B cell (primary cell): ENCODE data around the gene RBM28. TPM values are rescaled to one million over a fixed set of nuclear protein-coding genes. Genes with fewer than 3 reads are reported as not detected.

Experiments used
- ATAC-seq: fragments of 200-7000 bp; cut with Tn5 transposase; one replicate; pipeline ENCODE4 v1.10.0; 2021; ENCODE audit warnings: low read depth, mild to moderate bottlenecking, moderate number of reproducible peaks, moderate library complexity
- CTCF ChIA-PET: fragments of 350-600 bp; sonication (Branson Sonifier 250); formaldehyde crosslinking; loops from one replicate; lab custom pipeline; 2021; ENCODE audit warnings: antibody characterized with exemption, inconsistent platforms; lab: Charles Lee
- POLR2A ChIA-PET: fragments of 350-600 bp; sonication (Branson Sonifier 250); formaldehyde crosslinking; loops from one replicate; lab custom pipeline; 2021; ENCODE audit warnings: antibody characterized with exemption; lab: Charles Lee
- DNase-seq: peaks from one replicate; pipeline ENCODE4 v3.0.0; 2013
- H2AFZ ChIP-seq: 2 replicates; pipeline ENCODE4 v1.6.1; 2012; ENCODE audit warnings: mild to moderate bottlenecking, low read depth, low read length; ENCODE audit not compliant: insufficient read depth, poor library complexity, severe bottlenecking
- H3K27ac ChIP-seq, 2 donors: 1 replicate in 1 of 2; 2 replicates in 1 of 2; pipeline ENCODE4 v1.5.1; 2012 to 2013; ENCODE audit warnings: low read length in 2 of 2, mild to moderate bottlenecking in 2 of 2, moderate library complexity in 1 of 2
- H3K27me3 ChIP-seq, 4 experiments: fragments of 200-600 bp in 1 of 4; sonication (generic) in 1 of 4; replicated peaks in 1 of 4; 1 replicate in 2 of 4; 2 replicates in 2 of 4; pipeline versions ENCODE4 v1.6.1 to v1.7.0; 2013 to 2016; ENCODE audit warnings: low read length in 3 of 4, mild to moderate bottlenecking in 2 of 4, mixed read lengths in 1 of 4, moderate library complexity in 1 of 4; ENCODE audit not compliant: insufficient read depth in 4 of 4, control insufficient read depth in 3 of 4; ENCODE audit errors: control extremely low read depth in 1 of 4
- H3K36me3 ChIP-seq, 2 experiments: replicated peaks in 1 of 2; 1 replicate in 1 of 2; 2 replicates in 1 of 2; pipeline versions ENCODE4 v1.6.1 to v1.7.1; 2013; ENCODE audit warnings: low read length in 1 of 2; ENCODE audit not compliant: insufficient read depth in 2 of 2, control insufficient read depth in 1 of 2; ENCODE audit errors: control extremely low read depth in 1 of 2, extremely low read depth in 1 of 2
- H3K4me1 ChIP-seq, 2 donors: fragments of 200-600 bp in 1 of 2; sonication (generic) in 1 of 2; 1 replicate in 1 of 2; 2 replicates in 1 of 2; pipeline versions ENCODE4 v1.5.1 to v1.6.1; 2013 to 2017; ENCODE audit warnings: low read length in 2 of 2; ENCODE audit not compliant: control insufficient read depth in 2 of 2, insufficient read depth in 2 of 2
- H3K4me2 ChIP-seq: replicated peaks from 2 replicates; pipeline ENCODE3; 2012; ENCODE audit warnings: mild to moderate bottlenecking, low read depth, low read length; ENCODE audit not compliant: poor library complexity, severe bottlenecking
- H3K4me3 ChIP-seq, 5 experiments: fragments of 200-600 bp in 1 of 5; sonication (generic) in 1 of 5; 1 replicate in 3 of 5; 2 replicates in 2 of 5; pipeline versions ENCODE4 v1.5.1 to v1.7.0; 2011 to 2016; ENCODE audit warnings: low read length in 4 of 5, mild to moderate bottlenecking in 4 of 5, low read depth in 2 of 5, control low read depth in 1 of 5, moderate library complexity in 1 of 5; ENCODE audit not compliant: insufficient read depth in 1 of 5; ENCODE audit errors: control extremely low read depth in 1 of 5, extremely low read depth in 1 of 5
- H3K79me2 ChIP-seq: fragments of 200-600 bp; sonication (generic); one replicate; pipeline ENCODE4 v1.6.0; 2016; ENCODE audit warnings: low read length; ENCODE audit not compliant: control insufficient read depth, insufficient read depth
- H3K9ac ChIP-seq: fragments of 200-600 bp; sonication (generic); 2 replicates; pipeline ENCODE4 v1.6.1; 2017; ENCODE audit warnings: mild to moderate bottlenecking, low read length, moderate library complexity
- H3K9me3 ChIP-seq, 3 donors: one replicate each; pipeline versions ENCODE4 v1.6.1 to v1.7.1; 2013; ENCODE audit warnings: low read length in 2 of 3; ENCODE audit not compliant: control insufficient read depth in 2 of 3, insufficient read depth in 1 of 3; ENCODE audit errors: control extremely low read depth in 1 of 3
- H4K20me1 ChIP-seq: 2 replicates; pipeline ENCODE4 v1.6.0; 2012; ENCODE audit warnings: mild to moderate bottlenecking, low read length; ENCODE audit not compliant: insufficient read depth, control insufficient read depth, poor library complexity, severe bottlenecking
- H3K27ac Mint-ChIP-seq: one replicate; pipeline ENCODE4 v1.8.0; 2021; ENCODE audit warnings: mixed read lengths
- H3K27me3 Mint-ChIP-seq: one replicate; pipeline ENCODE4 v1.8.0; 2021; ENCODE audit warnings: mixed read lengths
- H3K4me1 Mint-ChIP-seq: one replicate; pipeline ENCODE4 v1.8.0; 2021; ENCODE audit warnings: mixed read lengths
- H3K4me3 Mint-ChIP-seq: one replicate; pipeline ENCODE4 v1.8.0; 2021; ENCODE audit warnings: mixed read lengths
- H3K9me3 Mint-ChIP-seq: one replicate; pipeline ENCODE4 v1.8.0; 2022; ENCODE audit warnings: mixed read lengths; ENCODE audit not compliant: insufficient read depth
- CTCF ChIP-seq: fragments of 200-600 bp; IDR thresholded peaks from one replicate; pipeline ENCODE4 v1.8.0; 2022; ENCODE audit warnings: antibody characterized with exemption, mild to moderate bottlenecking
- EZH2 ChIP-seq: IDR thresholded peaks from 2 replicates; pipeline ENCODE4 v1.6.1; 2012; ENCODE audit warnings: borderline replicate concordance, low read depth, mild to moderate bottlenecking, moderate library complexity, low read length; ENCODE audit not compliant: insufficient read depth, poor library complexity, severe bottlenecking
- WGBS: methylation state at CpG from one replicate; pipeline ENCODE4 v1.1.5; 2013; ENCODE audit warnings: missing lambda C conversion rate; ENCODE audit not compliant: insufficient coverage; 5-methylcytosine and 5-hydroxymethylcytosine counted together
- intact Hi-C: fragments of 100-400 bp; cut with micrococcal nuclease; formaldehyde crosslinking; loops from one replicate; pipeline ENCODE4 v1.10.0; 2022
- polyA plus RNA-seq: library from polyadenylated mRNA; depleted of rRNA; stranded (reverse); fragments of >200 nt; gene quantifications from 2 replicates; pipeline ENCODE4 v1.2.3, GENCODE V29; 2012
- total RNA-seq, 2 donors: library from RNA; stranded (reverse); fragments of 120-200 nt in 1 of 2; gene quantifications; 1 replicate in 1 of 2; 2 replicates in 1 of 2; pipeline versions ENCODE4 v1.2.3 to v1.2.4, GENCODE V29; 2013 to 2022

The RBM28 gene
- total and polyA plus RNA-seq, 2 donors (not counting 1 experiment from before 2014, with no cell fraction given): 10.7 to 46.2 TPM

GRCh38 chr7:128378637-128379036, 34.9 kb upstream of the RBM28 start:
- H3K27me3 ChIP-seq: peaks cover 0 to 2% (median 0%) of the 10 kb centered on the region in 4 experiments
- no peak overlapping the region for H3K27ac Mint-ChIP-seq
- H3K4me3 ChIP-seq: no peak overlapping the region
- DNase-seq: no peak
- CTCF ChIA-PET: interaction anchor here (2.4 kb wide), 1 partner anchor 9 kb away, joined by 6 read pairs; no protein-coding TSS in a partner anchor
- TF ChIP-seq CTCF: no peak
- no peak for TF ChIP-seq EZH2
- no peak overlapping the region for H3K9ac ChIP-seq
- no peak overlapping the region for H3K4me3 Mint-ChIP-seq
- intact Hi-C loops: no loop called here
- no peaks in the 10 kb centered on the region for H3K4me1 ChIP-seq
- H4K20me1 ChIP-seq: no peaks in the 10 kb centered on the region
- no peak overlapping the region for H2AFZ ChIP-seq
- H3K9me3 ChIP-seq: no peaks in the 10 kb centered on the region
- H3K79me2 ChIP-seq: no peaks in the 10 kb centered on the region
- H3K9me3 Mint-ChIP-seq: no peaks in the 10 kb centered on the region
- no peak overlapping the region for H3K4me2 ChIP-seq
- no peak overlapping the region for H3K27ac ChIP-seq
- ATAC-seq: no peak
- POLR2A ChIA-PET: no interaction called here
- H3K27me3 Mint-ChIP-seq: peaks cover 13% of the 10 kb centered on the region
- WGBS: 30% methylated on average over 1 of the region's 2 CpGs
- no peaks in the 10 kb centered on the region for H3K4me1 Mint-ChIP-seq
- H3K36me3 ChIP-seq: no peaks in the 10 kb centered on the region

GRCh38 chr7:128376077-128376476, 32.4 kb upstream of the RBM28 start:
- ATAC-seq: no peak
- WGBS: 100% methylated on average over 1 of the region's 3 CpGs
- Mint-ChIP-seq H3K27ac (no peak overlapping the region), H3K9me3 (no peaks in the 10 kb centered on the region), H3K4me1 (no peaks in the 10 kb centered on the region), H3K27me3 (peaks cover 16% of the 10 kb centered on the region), H3K4me3 (no peak overlapping the region)
- Histone ChIP-seq H3K27me3 (peaks cover 0 to 2% (median 0%) of the 10 kb centered on the region in 4 experiments), H3K79me2 (no peaks in the 10 kb centered on the region), H4K20me1 (no peaks in the 10 kb centered on the region), H2AFZ (no peak overlapping the region), H3K4me3 (no peak overlapping the region), H3K9ac (no peak overlapping the region), H3K9me3 (no peaks in the 10 kb centered on the region), H3K4me2 (no peak overlapping the region), H3K27ac (no peak overlapping the region), H3K4me1 (no peaks in the 10 kb centered on the region), H3K36me3 (no peaks in the 10 kb centered on the region)
- CTCF ChIA-PET: interaction anchor here (1.0 kb wide), 1 partner anchor 12 kb away, joined by 3 read pairs; no protein-coding TSS in a partner anchor
- POLR2A ChIA-PET: no interaction called here
- TF ChIP-seq EZH2 (no peak), CTCF (no peak)
- DNase-seq: no peak
- intact Hi-C loops: no loop called here
